C4-2B (cell line): Measurements from ENCODE around the gene PKD2L2.

Experiments
- CTCF ChIP-seq: fragments of 450-650 bp; conservative IDR thresholded peaks from 2 replicates; pipeline ENCODE4 v1.5.1; 2017; ENCODE audit warnings: mild to moderate bottlenecking
- ZFX ChIP-seq: fragments of 450-650 bp; IDR thresholded peaks from 2 replicates; pipeline ENCODE4 v1.6.1; 2017

GRCh38 chr5:137959488-137959887 is 70.2 kb downstream of the PKD2L2 start:
- no peak for TF ChIP-seq CTCF
- TF ChIP-seq ZFX = no peak
